Gastrocnemius medialis (tissue), 4 donors: Measurements from ENCODE around the gene RASSF10.

Experiments used
- CTCF ChIP-seq, 5 experiments: fragments of 450-650 bp in 3 of 5; fragments of 200-600 bp in 2 of 5; sonication (generic) in 2 of 5; IDR thresholded peaks in 4 of 5; conservative IDR thresholded peaks in 1 of 5; 1 replicate in 4 of 5; 2 replicates in 1 of 5; pipeline ENCODE4 v1.5.1; 2016 to 2019; ENCODE audit warnings: antibody characterized with exemption in 5 of 5, mild to moderate bottlenecking in 3 of 5, moderate library complexity in 3 of 5
- POLR2A ChIP-seq, 2 donors: fragments of 450-650 bp; IDR thresholded peaks; one replicate each; pipeline ENCODE4 v1.6.1; 2017; ENCODE audit warnings: antibody characterized with exemption in 2 of 2, mild to moderate bottlenecking in 2 of 2, moderate library complexity in 2 of 2

GRCh38 chr11:12990162-12990480 lies 19.0 kb upstream of the RASSF10 start:
- TF ChIP-seq CTCF (IDR thresholded peaks at IDR 0.05 in 4 of 5, conservative IDR thresholded peaks at IDR 0.05 in 1 of 5) (no peak), POLR2A (IDR thresholded peaks at IDR 0.05) (no peak)
